Measurements from ENCODE around the gene TTYH3. TPM values are rescaled to one million over a fixed set of nuclear protein-coding genes. Genes with fewer than 3 reads are reported as not detected.
A peak's percentile ranks its signal among the peaks of the same experiment; 100 is the strongest.

TTYH3 gene
- total and polyA plus RNA-seq, 2 of the 8 experiments (the other 6 are each of a cell fraction or from before 2014, with no cell fraction given): 66.2 to 169 TPM

DNA sequence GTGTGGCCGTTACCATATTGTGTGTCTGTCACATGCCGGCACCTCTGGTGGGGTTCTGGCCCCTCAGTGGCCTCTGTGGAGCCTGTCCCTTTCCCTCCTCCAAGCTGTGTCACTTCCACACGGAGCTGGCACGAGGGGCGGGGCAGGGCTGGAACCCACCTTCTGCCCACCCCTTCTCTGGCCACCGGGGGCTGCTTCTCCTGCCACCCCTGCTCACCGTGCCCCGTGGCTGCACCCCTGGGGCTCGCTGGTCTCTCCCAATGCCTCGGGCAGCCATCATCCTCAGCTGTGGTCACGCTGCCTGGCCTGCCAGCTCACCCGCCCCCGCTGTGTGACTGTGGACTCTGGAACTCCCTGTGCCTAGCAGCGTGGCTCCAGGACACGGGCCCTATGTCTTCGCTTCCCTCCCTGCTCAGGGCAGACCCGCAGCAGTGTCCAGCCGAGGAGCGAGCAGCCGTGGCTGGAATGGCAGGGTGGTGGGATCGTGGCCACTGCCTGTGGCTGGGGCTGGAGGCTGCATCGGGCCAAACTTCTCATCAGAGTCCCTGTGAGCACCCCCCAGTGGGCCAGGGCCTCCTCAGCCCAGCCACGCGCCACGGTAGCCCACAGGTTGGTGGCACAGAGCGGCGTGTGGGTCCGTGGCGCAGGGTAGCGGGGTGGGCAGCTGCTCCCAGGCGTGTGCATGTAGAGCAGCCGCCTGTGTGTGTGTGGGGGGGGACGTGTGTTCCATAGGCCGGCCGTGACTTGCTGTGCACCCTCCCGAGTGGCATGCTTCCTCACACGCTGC lies 8.1 kb downstream of the TTYH3 start:
- WGBS, 2 experiments (ENCODE audit: extremely low coverage in 1 of 2, insufficient coverage in 1 of 2, insufficient read length in 1 of 2, insufficient replicate concordance in 2 of 2, low coverage in 1 of 2, low lambda C conversion rate in 2 of 2, missing lambda C conversion rate in 1 of 2): 85% methylated on average over 37 of the region's 37 CpGs; no CpG with 5 or more reads in 1 of the 2 experiments
- H3K79me2 ChIP-seq (ENCODE audit: control insufficient read depth in 1 of 2, insufficient read depth in 2 of 2, low read length in 2 of 2): peaks cover 17 to 81% of the 10 kb centered on the region in 2 experiments
- ChIA-PET CTCF (ENCODE audit: partially characterized antibody) (interaction anchor here (0.8 to 1.8 kb wide), 5 partner anchors 19 to 62 kb away, joined by 3 to 6 read pairs (median 4); no protein-coding TSS in a partner anchor), POLR2A (ENCODE audit: partially characterized antibody) (interaction anchor here (0.8 kb wide), 1 partner anchor 21 kb away, joined by 3 read pairs; no protein-coding TSS in a partner anchor)
- H3K9me3 ChIP-seq (ENCODE audit: insufficient read depth in 2 of 2, low read depth in 1 of 2, low read length in 1 of 2): no peaks in the 10 kb centered on the region
- TF ChIP-seq JUND (IDR thresholded peaks at IDR 0.05; ENCODE audit: low read length) (no peak), CHD1 (IDR thresholded peaks at IDR 0.05; ENCODE audit: low read depth, low read length) (no peak), FOSL1 (IDR thresholded peaks at IDR 0.05; ENCODE audit: insufficient read depth, low read depth, low read length) (0 out of 2 replicates have a peak, but pooled peaks have one; percentile 25), SUZ12 (IDR thresholded peaks at IDR 0.05; ENCODE audit: low read length) (no peak), EGR1 (IDR thresholded peaks at IDR 0.05; ENCODE audit: borderline replicate concordance, low read depth, low read length) (peak; percentile 56)
- peak overlapping the region; percentile 69 for H3K4ac ChIP-seq (replicated peaks; ENCODE audit: insufficient read length, low read depth, low read length)
- peaks cover 42% of the 10 kb centered on the region for H3K79me1 ChIP-seq (ENCODE audit: low read depth, low read length)
- H3K9ac ChIP-seq (replicated peaks in 1 of 4; ENCODE audit: extremely low read depth in 1 of 4, low read depth in 3 of 4, low read length in 3 of 4): no peak overlapping the region; a peak in 2 of 7 replicates
- peak overlapping the region; percentile 61; the same call in 1 of the 2 replicates for H2BK15ac ChIP-seq (ENCODE audit: low read length)
- H2BK20ac ChIP-seq (ENCODE audit: low read length): no peak overlapping the region
- H3K27me3 ChIP-seq (replicated peaks in 1 of 4; ENCODE audit: control insufficient read depth in 3 of 4, extremely low read depth in 1 of 4, insufficient read depth in 3 of 4, low read length in 3 of 4): no peaks in the 10 kb centered on the region
- H2BK5ac ChIP-seq (ENCODE audit: low read depth, low read length): peak overlapping the region; percentile 64
- peak overlapping the region; percentile 83 for H4K91ac ChIP-seq (replicated peaks; ENCODE audit: insufficient read length, low read length)
- no peak overlapping the region for H3K18ac ChIP-seq (ENCODE audit: extremely low read depth, low read length)
- H3K4me1 ChIP-seq (replicated peaks in 1 of 4; ENCODE audit: control insufficient read depth in 3 of 4, insufficient read depth in 4 of 4, low read length in 3 of 4): peaks cover 2 to 37% (median 26%) of the 10 kb centered on the region in 4 experiments
- no peak overlapping the region for H2AFZ ChIP-seq (ENCODE audit: low read length)
- H4K20me1 ChIP-seq (replicated peaks in 1 of 2; ENCODE audit: control insufficient read depth in 1 of 2, insufficient read depth in 2 of 2, low read length in 2 of 2): peaks cover 44 to 62% of the 10 kb centered on the region in 2 experiments
- 0 out of 2 replicates have a peak overlapping the region, but pooled peaks have one; percentile 9 for H2BK12ac ChIP-seq (ENCODE audit: low read depth, low read length)
- no peak overlapping the region for H4K5ac ChIP-seq (ENCODE audit: insufficient read length, low read depth, low read length)
- 0 out of 2 replicates have a peak overlapping the region, but pooled peaks have one; percentile 5 for H3K27ac ChIP-seq (ENCODE audit: low read depth, low read length)
- H3K14ac ChIP-seq (ENCODE audit: insufficient read length): no peak overlapping the region
- H4K8ac ChIP-seq (ENCODE audit: extremely low read depth, insufficient read depth, low read length): no peak overlapping the region; the same call in 1 of the 2 replicates
- FAIRE-seq: no peak
- H3K4me2 ChIP-seq (ENCODE audit: insufficient read depth in 1 of 2, low read depth in 2 of 2, low read length in 2 of 2): no peak overlapping the region
- DNase-seq (ENCODE audit: low read depth in 1 of 2, low spot score in 2 of 2): no peak
- H3K36me3 ChIP-seq (ENCODE audit: control insufficient read depth in 2 of 4, insufficient read depth in 4 of 4, low read length in 3 of 4): no peaks in the 10 kb centered on the region; a peak in 1 of 8 replicates
- no peaks in the 10 kb centered on the region; the same call in 1 of the 2 replicates for H3K23me2 ChIP-seq (ENCODE audit: low read depth, low read length)
- H3K4me3 ChIP-seq (ENCODE audit: extremely low read depth in 1 of 4, insufficient read depth in 2 of 4, low read depth in 3 of 4, low read length in 4 of 4): no peak overlapping the region
- H3K23ac ChIP-seq (ENCODE audit: insufficient read length): no peak overlapping the region
- H3K56ac ChIP-seq (replicated peaks; ENCODE audit: insufficient read length, low read depth, low read length): no peak overlapping the region
- H2AK5ac ChIP-seq (ENCODE audit: low read depth, low read length): peak overlapping the region; percentile 83; the same call in 1 of the 2 replicates
- H2BK120ac ChIP-seq (replicated peaks; ENCODE audit: low read depth, low read length): no peak overlapping the region

Data from H1 (cell line).